Tibial nerve (tissue), 4 donors: ENCODE results near the gene WNT2B. TPM values are rescaled to one million over a fixed set of nuclear protein-coding genes. Genes with fewer than 3 reads are reported as not detected.

Experiments used
- DNase-seq, 2 donors: peaks; one replicate each; pipeline ENCODE4 v3.0.0-alpha.2; 2019; ENCODE audit warnings: low spot score in 2 of 2
- H3K27ac ChIP-seq, 4 donors: fragments of 200-600 bp; sonication (generic) in 3 of 4; one replicate each; pipeline ENCODE4 v1.5.1; 2017 to 2019; ENCODE audit warnings: mild to moderate bottlenecking in 1 of 4
- H3K27me3 ChIP-seq, 2 donors: fragments of 200-600 bp; sonication (generic) in 1 of 2; one replicate each; pipeline versions ENCODE4 v1.5.1 to v1.6.0; 2017 to 2019
- H3K36me3 ChIP-seq, 3 donors: fragments of 200-600 bp; sonication (generic); one replicate each; pipeline ENCODE4 v1.5.1; 2018 to 2019
- H3K4me1 ChIP-seq, 4 donors: fragments of 200-600 bp; sonication (generic) in 3 of 4; one replicate each; pipeline ENCODE4 v1.5.1; 2017 to 2019
- H3K4me3 ChIP-seq, 4 donors: fragments of 200-600 bp; sonication (generic) in 3 of 4; one replicate each; pipeline ENCODE4 v1.5.1; 2017 to 2019; ENCODE audit warnings: mild to moderate bottlenecking in 1 of 4, moderate library complexity in 1 of 4
- H3K9me3 ChIP-seq, 4 donors: fragments of 200-600 bp; sonication (generic) in 3 of 4; one replicate each; pipeline ENCODE4 v1.5.1; 2017 to 2019
- CTCF ChIP-seq, 5 experiments: fragments of 200-600 bp in 3 of 5; fragments of 450-650 bp in 2 of 5; sonication (generic) in 3 of 5; IDR thresholded peaks; one replicate each; pipeline ENCODE4 v1.5.1; 2016 to 2019; ENCODE audit warnings: antibody characterized with exemption in 5 of 5, mild to moderate bottlenecking in 3 of 5, moderate library complexity in 2 of 5
- EP300 ChIP-seq, 2 donors: sonication (generic); formaldehyde crosslinking; IDR thresholded peaks; one replicate each; pipeline ENCODE4 v1.6.1; 2017; ENCODE audit warnings: antibody characterized with exemption in 2 of 2, mild to moderate bottlenecking in 1 of 2
- POLR2A ChIP-seq, 2 donors: fragments of 450-650 bp; IDR thresholded peaks; one replicate each; pipeline ENCODE4 v1.6.1; 2017; ENCODE audit warnings: antibody characterized with exemption in 2 of 2, mild to moderate bottlenecking in 2 of 2, moderate library complexity in 2 of 2
- WGBS, 2 donors: methylation state at CpG; one replicate each; pipeline ENCODE4 v1.1.5; 2018; 5-methylcytosine and 5-hydroxymethylcytosine counted together
- total RNA-seq, 4 donors: library from RNA; depleted of rRNA; stranded (reverse); fragments of >200 nt; gene quantifications; one replicate each; pipeline ENCODE4 v1.1.0, GENCODE V29; 2016

The WNT2B gene
- total RNA-seq, 4 donors from 2014 or later, result 3.6 to 12.2 (median 9.7) TPM

GRCh38 chr1:112544751-112545150 is 36.0 kb downstream of the WNT2B start:
- Histone ChIP-seq H3K36me3 (peaks cover 0 to 32% (median 0%) of the 10 kb centered on the region in 3 donors), H3K27ac (peak overlapping the region in 2 of 4 donors; percentile 29 to 51), H3K4me1 (peaks cover 0 to 14% (median 0%) of the 10 kb centered on the region in 4 donors), H3K9me3 (no peaks in the 10 kb centered on the region), H3K27me3 (no peaks in the 10 kb centered on the region), H3K4me3 (no peak overlapping the region)
- 28 to 30% methylated on average over 3 of the region's 3 CpGs for WGBS, 2 donors
- TF ChIP-seq EP300 (IDR thresholded peaks at IDR 0.05), result no peak
- no peak for TF ChIP-seq POLR2A (IDR thresholded peaks at IDR 0.05)
- no peak for TF ChIP-seq CTCF (IDR thresholded peaks at IDR 0.05)
- DNase-seq, result no peak

GRCh38 chr1:112546076-112546475 is 37.3 kb downstream of the WNT2B start:
- WGBS, 2 donors, result 88 to 100% methylated on average over 2 of the region's 2 CpGs
- TF ChIP-seq POLR2A (IDR thresholded peaks at IDR 0.05) (no peak), EP300 (IDR thresholded peaks at IDR 0.05) (no peak), CTCF (IDR thresholded peaks at IDR 0.05) (no peak)
- H3K9me3 ChIP-seq, result no peaks in the 10 kb centered on the region
- peaks cover 0 to 14% (median 0%) of the 10 kb centered on the region in 4 donors for H3K4me1 ChIP-seq
- no peak overlapping the region for H3K27ac ChIP-seq
- peaks cover 0 to 21% (median 0%) of the 10 kb centered on the region in 3 donors for H3K36me3 ChIP-seq
- no peak for DNase-seq
- no peak overlapping the region for H3K4me3 ChIP-seq
- H3K27me3 ChIP-seq, result no peaks in the 10 kb centered on the region

- H3K36me3 ChIP-seq, result peaks cover 0 to 21% (median 0%) of the 10 kb centered on the region in 3 donors
Observed at GRCh38 chr1:112548547-112548946, 39.8 kb downstream of the WNT2B start.

GRCh38 chr1:112549590-112549989 is 40.8 kb downstream of the WNT2B start:
- no peaks in the 10 kb centered on the region for H3K9me3 ChIP-seq
- no peak overlapping the region for H3K27ac ChIP-seq
- no peak overlapping the region for H3K4me3 ChIP-seq
- H3K27me3 ChIP-seq, result no peaks in the 10 kb centered on the region
- peaks cover 0 to 7% (median 0%) of the 10 kb centered on the region in 4 donors for H3K4me1 ChIP-seq
- TF ChIP-seq CTCF (IDR thresholded peaks at IDR 0.05) (no peak), EP300 (IDR thresholded peaks at IDR 0.05) (no peak), POLR2A (IDR thresholded peaks at IDR 0.05) (no peak)
- WGBS, 2 donors, result 80 to 86% methylated on average over 2 of the region's 2 CpGs
- DNase-seq, result no peak
- H3K36me3 ChIP-seq, result peaks cover 0 to 21% (median 0%) of the 10 kb centered on the region in 3 donors

More at GRCh38 chr1:112548547-112548946, 39.8 kb downstream of the WNT2B start:
- no peaks in the 10 kb centered on the region for H3K27me3 ChIP-seq
- TF ChIP-seq POLR2A (IDR thresholded peaks at IDR 0.05) (no peak), EP300 (IDR thresholded peaks at IDR 0.05) (no peak), CTCF (IDR thresholded peaks at IDR 0.05) (no peak)
- peaks cover 0 to 14% (median 0%) of the 10 kb centered on the region in 4 donors for H3K4me1 ChIP-seq
- no peak for DNase-seq
- WGBS, 2 donors, result 76% methylated on average over 3 of the region's 3 CpGs
- H3K4me3 ChIP-seq, result no peak overlapping the region
- no peaks in the 10 kb centered on the region for H3K9me3 ChIP-seq
- H3K27ac ChIP-seq, result no peak overlapping the region

DNA sequence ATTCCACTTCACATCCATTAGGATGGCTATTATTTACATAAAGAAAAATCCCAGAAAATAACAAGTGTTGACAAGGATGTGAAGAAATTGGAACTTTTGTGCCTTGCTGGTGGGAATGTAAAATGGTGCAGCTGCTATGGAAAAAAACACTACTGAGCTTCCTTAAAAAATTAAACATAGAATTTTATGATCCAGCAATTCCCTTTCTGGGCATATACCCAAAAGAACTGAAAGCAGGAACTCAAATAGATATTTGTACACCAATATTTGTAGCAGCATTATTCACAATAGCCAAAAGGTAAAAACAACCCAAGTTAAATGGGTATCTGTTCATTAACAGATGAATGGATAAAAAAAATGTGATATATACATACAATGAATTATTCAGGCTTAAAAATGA is 45.6 kb downstream of the WNT2B start:
- H3K4me1 ChIP-seq, result no peaks in the 10 kb centered on the region
- H3K27ac ChIP-seq, result no peak overlapping the region
- peaks cover 0 to 19% (median 0%) of the 10 kb centered on the region in 3 donors for H3K36me3 ChIP-seq
- H3K4me3 ChIP-seq, result no peak overlapping the region
- no peaks in the 10 kb centered on the region for H3K27me3 ChIP-seq
- no peak for TF ChIP-seq CTCF (IDR thresholded peaks at IDR 0.05)
- no peak for TF ChIP-seq EP300 (IDR thresholded peaks at IDR 0.05)
- TF ChIP-seq POLR2A (IDR thresholded peaks at IDR 0.05), result no peak
- no peaks in the 10 kb centered on the region for H3K9me3 ChIP-seq
- DNase-seq, result no peak
